Measurements from ENCODE around the gene WDR83.

WDR83 gene

GRCh38 chr19:12715102-12715501, 48.5 kb downstream of the WDR83 start:
- no peak for DNase-seq (ENCODE audit: low spot score)

GRCh38 chr19:12715929-12716328, 49.3 kb downstream of the WDR83 start:
- no peak for DNase-seq (ENCODE audit: low spot score)

GRCh38 chr19:12720296-12720695, 53.7 kb downstream of the WDR83 start:
- DNase-seq (ENCODE audit: low spot score), result no peak

GRCh38 chr19:12720851-12721655, 54.4 kb downstream of the WDR83 start:
- DNase-seq (ENCODE audit: low spot score), result no peak

GRCh38 chr19:12721656-12722565, 55.3 kb downstream of the WDR83 start:
- DNase-seq (ENCODE audit: low spot score), result no peak

- peak; percentile 97 for DNase-seq (ENCODE audit: low spot score)
Measured at GRCh38 chr19:12722566-12723380, 56.2 kb downstream of the WDR83 start.

- DNase-seq (ENCODE audit: low spot score), result no peak
Measured at GRCh38 chr19:12723381-12723640, 56.7 kb downstream of the WDR83 start.

GRCh38 chr19:12723641-12724426, 57.2 kb downstream of the WDR83 start, which contains the start of gene TNPO2:
TNPO2 (minus strand) TSS chr19:12723932; CDS start chr19:12720977, 2,955 bp downstream.
- DNase-seq (ENCODE audit: low spot score), result peak; percentile 60
